GM12878 (cell line): ENCODE data around the gene CRYGS. TPM values are rescaled to one million over a fixed set of nuclear protein-coding genes. Genes with fewer than 3 reads are reported as not detected.

ENCODE experiments used
- ATAC-seq: fragments of 200-7000 bp; cut with Tn5 transposase; 3 replicates; pipeline ENCODE4 v1.9.1; 2020; ENCODE audit warnings: mild to moderate bottlenecking, moderate library complexity
- BruUV-seq: library from RNA; stranded (reverse); fragments of 400-500 nt; replicated peaks from 2 replicates; lab custom pipeline; 2021; lab: Mats Ljungman, UMichigan
- CTCF ChIA-PET: fragments of 300-600 bp; sonication (Branson Sonifier 250); formaldehyde crosslinking; extraction: SDS; loops from one replicate; lab custom pipeline; 2021; ENCODE audit warnings: inconsistent platforms; lab: Yijun Ruan, JAX
- POLR2A ChIA-PET: fragments of 350-600 bp; formaldehyde crosslinking; extraction: SDS; loops from one replicate; lab custom pipeline; 2021; ENCODE audit warnings: inconsistent platforms; lab: Charles Lee
- RAD21 ChIA-PET: fragments of 300-600 bp; sonication (Branson Sonifier 250); formaldehyde crosslinking; loops from one replicate; lab custom pipeline; 2023; ENCODE audit warnings: antibody characterized with exemption; ENCODE audit not compliant: unreplicated experiment; lab: Charles Lee
- SMC1A ChIA-PET: fragments of 300-600 bp; sonication (Branson Sonifier 250); formaldehyde crosslinking; loops from one replicate; lab custom pipeline; 2023; ENCODE audit not compliant: unreplicated experiment, uncharacterized antibody; lab: Charles Lee
- DNase-seq: peaks from one replicate; pipeline ENCODE4 v3.0.0-alpha.2; 2011; ENCODE audit warnings: low read depth, low spot score
- FAIRE-seq: peaks from 3 replicates; lab custom pipeline; 2011; peaks lifted over from hg19 to GRCh38; lab: Jason Lieb, UNC
- H2AFZ ChIP-seq: 2 replicates; pipeline ENCODE4 v1.6.0; 2011; ENCODE audit warnings: low read depth, low read length, control low read depth; ENCODE audit not compliant: control insufficient read depth
- H3K27ac ChIP-seq: 2 replicates; pipeline ENCODE4 v1.5.1; 2011; ENCODE audit warnings: control low read depth; ENCODE audit not compliant: control insufficient read depth, insufficient read depth
- H3K27me3 ChIP-seq, 2 experiments: replicated peaks in 1 of 2; 2 replicates each; pipeline versions ENCODE4 v1.6.0 to v1.6.1; 2011; ENCODE audit warnings: low read length in 1 of 2; ENCODE audit not compliant: control insufficient read depth in 2 of 2, insufficient read depth in 2 of 2
- H3K36me3 ChIP-seq, 2 experiments: 2 replicates each; pipeline ENCODE4 v1.5.1; 2011; ENCODE audit warnings: low read length in 1 of 2; ENCODE audit not compliant: control insufficient read depth in 2 of 2, insufficient read depth in 2 of 2
- H3K4me1 ChIP-seq: 2 replicates; pipeline ENCODE4 v1.6.1; 2011; ENCODE audit warnings: mild to moderate bottlenecking, low read length, moderate library complexity, mixed read lengths; ENCODE audit not compliant: control insufficient read depth, insufficient read depth
- H3K4me2 ChIP-seq: 2 replicates; pipeline ENCODE4 v1.6.0; 2011; ENCODE audit warnings: control low read depth; ENCODE audit not compliant: control insufficient read depth, insufficient read depth
- H3K4me3 ChIP-seq: fragments of 200-600 bp; sonication (generic); 2 replicates; pipeline ENCODE4 v1.5.1; 2016
- H3K79me2 ChIP-seq: 2 replicates; pipeline ENCODE4 v1.6.0; 2011; ENCODE audit warnings: low read length; ENCODE audit not compliant: control insufficient read depth, insufficient read depth
- H3K9ac ChIP-seq: 2 replicates; pipeline ENCODE4 v1.8.0; 2011; ENCODE audit warnings: low read length, control low read depth, mixed read lengths; ENCODE audit not compliant: control insufficient read depth, insufficient read depth
- H3K9me3 ChIP-seq: replicated peaks from 3 replicates; pipeline ENCODE4 v1.5.1; 2011; ENCODE audit warnings: mild to moderate bottlenecking, low read length; ENCODE audit not compliant: control insufficient read depth, insufficient read depth
- H4K20me1 ChIP-seq: 2 replicates; pipeline ENCODE4 v1.6.0; 2011; ENCODE audit not compliant: control insufficient read depth, insufficient read depth
- GABPA ChIP-seq: IDR thresholded peaks from 2 replicates; pipeline ENCODE4 v1.6.1; 2014; ENCODE audit warnings: antibody characterized with exemption, low read depth, mild to moderate bottlenecking, inconsistent platforms
- HDGF ChIP-seq: fragments of 450-650 bp; IDR thresholded peaks from 2 replicates; pipeline ENCODE4 v1.6.1; 2016; ENCODE audit warnings: antibody characterized with exemption
- IRF5 ChIP-seq: fragments of 450-650 bp; IDR thresholded peaks from 2 replicates; pipeline ENCODE4 v1.6.1; 2017; ENCODE audit warnings: borderline replicate concordance
- MEF2B ChIP-seq: fragments of 450-650 bp; IDR thresholded peaks from 2 replicates; pipeline ENCODE4 v1.6.1; 2018; ENCODE audit warnings: mild to moderate bottlenecking, moderate library complexity; ENCODE audit not compliant: partially characterized antibody, poor library complexity, severe bottlenecking
- PRDM15 ChIP-seq: fragments of 450-650 bp; formaldehyde crosslinking; IDR thresholded peaks from 2 replicates; pipeline ENCODE4 v1.4.0; 2020; ENCODE audit warnings: mild to moderate bottlenecking, moderate library complexity
- RELB ChIP-seq: fragments of 450-650 bp; IDR thresholded peaks from 2 replicates; pipeline ENCODE4 v1.6.1; 2017; ENCODE audit warnings: low read depth, mild to moderate bottlenecking, moderate library complexity
- SMAD1 ChIP-seq: fragments of 450-650 bp; IDR thresholded peaks from 2 replicates; pipeline ENCODE4 v1.6.1; 2018; ENCODE audit warnings: mild to moderate bottlenecking, low read depth; ENCODE audit not compliant: partially characterized antibody
- SUPT20H ChIP-seq: IDR thresholded peaks from 2 replicates; pipeline ENCODE4 v1.6.1; 2011; ENCODE audit warnings: low read depth, mild to moderate bottlenecking, low read length, moderate library complexity, borderline replicate concordance; ENCODE audit not compliant: control insufficient read depth
- ZNF207 ChIP-seq: fragments of 450-650 bp; IDR thresholded peaks from 2 replicates; pipeline ENCODE4 v1.6.1; 2014; ENCODE audit warnings: antibody characterized with exemption, mild to moderate bottlenecking, borderline replicate concordance
- WGBS: methylation state at CpG from one replicate; pipeline ENCODE4 v1.1.6; 2016; ENCODE audit warnings: low lambda C conversion rate; ENCODE audit not compliant: insufficient replicate concordance, insufficient coverage; ENCODE audit errors: missing lambda C conversion rate; 5-methylcytosine and 5-hydroxymethylcytosine counted together
- in situ Hi-C: fragments of 300-500 bp; cut with MboI; formaldehyde crosslinking; loops from 9 replicates; pipeline ENCODE4 v1.14.3; 2018; ENCODE audit warnings: mixed read lengths
- intact Hi-C: fragments of 100-400 bp; cut with micrococcal nuclease; formaldehyde crosslinking; loops from one replicate; pipeline ENCODE4 v1.14.2; 2022; ENCODE audit not compliant: unreplicated experiment
- polyA plus RNA-seq, 11 experiments: library from polyadenylated mRNA; depleted of rRNA in 4 of 11; unstranded in 6 of 11; stranded (reverse) in 5 of 11; fragments of >200 nt; fragmentation: Nextera tagmentation in 4 of 11; fragmentation: Illumina TruSeq in 1 of 11; extraction: Ambion mirVana in 4 of 11; extraction: Trizol in 1 of 11; gene quantifications; 1 replicate in 1 of 11; 2 replicates in 10 of 11; pipeline versions ENCODE4 v1.2.1 to v1.2.3, GENCODE V29; 2011 to 2016; ENCODE audit warnings: inconsistent platforms in 2 of 11, missing spikeins in 2 of 11, low read depth in 1 of 11
- total RNA-seq, 4 experiments: library from RNA; depleted of rRNA in 3 of 4; stranded (reverse); fragments of >200 nt in 3 of 4; fragmentation: Illumina TruSeq in 1 of 4; extraction: Trizol in 1 of 4; gene quantifications; 2 replicates each; pipeline versions ENCODE4 v1.2.1 to v1.2.3, GENCODE V29; 2013 to 2021

CRYGS gene
- total and polyA plus RNA-seq, 10 of the 15 experiments (the other 5 are each of a cell fraction or from before 2014, with no cell fraction given) = 1.1 to 6.0 (median 2.5) TPM

- no peak for FAIRE-seq
- DNase-seq = no peak
- ChIA-PET SMC1A (interaction anchor here (0.7 to 12.3 kb wide), 6 partner anchors 9 to 254 kb away, joined by 3 to 257 read pairs (median 4); no protein-coding TSS in a partner anchor), RAD21 (interaction anchor here (0.6 to 7.8 kb wide), 4 partner anchors 16 to 295 kb away, joined by 3 to 192 read pairs (median 4); no protein-coding TSS in a partner anchor), POLR2A (interaction anchor here (0.9 to 1.8 kb wide), 5 partner anchors 12 to 25 kb away, joined by 3 to 8 read pairs (median 4); no protein-coding TSS in a partner anchor), CTCF (interaction anchor here (0.6 to 1.7 kb wide), 6 partner anchors 9 to 295 kb away, joined by 3 to 20 read pairs (median 4); no protein-coding TSS in a partner anchor)
- H3K4me1 ChIP-seq = peaks cover 52% of the 10 kb centered on the region
- intact Hi-C loops (no loop called here), in situ Hi-C loops (no loop called here)
- H4K20me1 ChIP-seq = no peaks in the 10 kb centered on the region
- ATAC-seq = no peak
- no peak overlapping the region for H3K9ac ChIP-seq
- H3K4me2 ChIP-seq = no peak overlapping the region
- WGBS = 83% methylated on average over 5 of the region's 5 CpGs
- TF ChIP-seq GABPA (no peak), ZNF207 (no peak), IRF5 (no peak), PRDM15 (CRISPR knock-in tag) (no peak), SMAD1 (no peak), HDGF (no peak), RELB (no peak), MEF2B (no peak), SUPT20H (no peak)
- BruUV-seq = no TSS peak
- no peak overlapping the region for H3K27ac ChIP-seq
- no peak overlapping the region for H2AFZ ChIP-seq
- H3K36me3 ChIP-seq = no peaks in the 10 kb centered on the region
- no peak overlapping the region for H3K4me3 ChIP-seq
- H3K9me3 ChIP-seq = no peaks in the 10 kb centered on the region; the same call in 2 of the 3 replicates
- no peaks in the 10 kb centered on the region for H3K79me2 ChIP-seq
- H3K27me3 ChIP-seq = no peaks in the 10 kb centered on the region
Measured at GRCh38 chr3:186513386-186513785, 30.8 kb downstream of the CRYGS start.
